GM12873 (cell line): ENCODE data around the gene IGF2R.

Experiments
- TF ChIP-seq, protein P1 (sequence below): IDR thresholded peaks from 2 replicates; pipeline ENCODE4 v1.5.1; 2012; ENCODE audit warnings: low read depth, mild to moderate bottlenecking, moderate library complexity, low read length, control low read depth; ENCODE audit not compliant: insufficient read depth; ENCODE audit errors: missing control alignments

IGF2R gene

DNA sequence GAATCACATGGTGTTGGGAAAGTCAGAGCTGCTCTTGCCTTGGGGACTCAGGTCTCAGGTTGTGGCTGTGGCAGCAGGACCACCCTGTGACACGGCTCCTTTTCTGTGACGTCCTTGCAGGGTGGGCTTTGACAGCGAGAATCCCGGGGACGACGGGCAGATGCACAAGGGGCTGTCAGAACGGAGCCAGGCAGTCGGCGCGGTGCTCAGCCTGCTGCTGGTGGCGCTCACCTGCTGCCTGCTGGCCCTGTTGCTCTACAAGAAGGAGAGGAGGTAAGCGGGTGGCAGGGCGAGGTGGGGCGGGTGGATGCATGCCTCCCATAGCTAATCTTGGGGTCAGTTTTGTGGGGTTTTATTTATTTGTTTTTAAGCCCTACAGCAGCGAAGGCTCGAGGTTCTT lies 133.5 kb downstream of the IGF2R start:
- TF ChIP-seq, protein P1, sequence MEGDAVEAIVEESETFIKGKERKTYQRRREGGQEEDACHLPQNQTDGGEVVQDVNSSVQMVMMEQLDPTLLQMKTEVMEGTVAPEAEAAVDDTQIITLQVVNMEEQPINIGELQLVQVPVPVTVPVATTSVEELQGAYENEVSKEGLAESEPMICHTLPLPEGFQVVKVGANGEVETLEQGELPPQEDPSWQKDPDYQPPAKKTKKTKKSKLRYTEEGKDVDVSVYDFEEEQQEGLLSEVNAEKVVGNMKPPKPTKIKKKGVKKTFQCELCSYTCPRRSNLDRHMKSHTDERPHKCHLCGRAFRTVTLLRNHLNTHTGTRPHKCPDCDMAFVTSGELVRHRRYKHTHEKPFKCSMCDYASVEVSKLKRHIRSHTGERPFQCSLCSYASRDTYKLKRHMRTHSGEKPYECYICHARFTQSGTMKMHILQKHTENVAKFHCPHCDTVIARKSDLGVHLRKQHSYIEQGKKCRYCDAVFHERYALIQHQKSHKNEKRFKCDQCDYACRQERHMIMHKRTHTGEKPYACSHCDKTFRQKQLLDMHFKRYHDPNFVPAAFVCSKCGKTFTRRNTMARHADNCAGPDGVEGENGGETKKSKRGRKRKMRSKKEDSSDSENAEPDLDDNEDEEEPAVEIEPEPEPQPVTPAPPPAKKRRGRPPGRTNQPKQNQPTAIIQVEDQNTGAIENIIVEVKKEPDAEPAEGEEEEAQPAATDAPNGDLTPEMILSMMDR, result no peak

DNA sequence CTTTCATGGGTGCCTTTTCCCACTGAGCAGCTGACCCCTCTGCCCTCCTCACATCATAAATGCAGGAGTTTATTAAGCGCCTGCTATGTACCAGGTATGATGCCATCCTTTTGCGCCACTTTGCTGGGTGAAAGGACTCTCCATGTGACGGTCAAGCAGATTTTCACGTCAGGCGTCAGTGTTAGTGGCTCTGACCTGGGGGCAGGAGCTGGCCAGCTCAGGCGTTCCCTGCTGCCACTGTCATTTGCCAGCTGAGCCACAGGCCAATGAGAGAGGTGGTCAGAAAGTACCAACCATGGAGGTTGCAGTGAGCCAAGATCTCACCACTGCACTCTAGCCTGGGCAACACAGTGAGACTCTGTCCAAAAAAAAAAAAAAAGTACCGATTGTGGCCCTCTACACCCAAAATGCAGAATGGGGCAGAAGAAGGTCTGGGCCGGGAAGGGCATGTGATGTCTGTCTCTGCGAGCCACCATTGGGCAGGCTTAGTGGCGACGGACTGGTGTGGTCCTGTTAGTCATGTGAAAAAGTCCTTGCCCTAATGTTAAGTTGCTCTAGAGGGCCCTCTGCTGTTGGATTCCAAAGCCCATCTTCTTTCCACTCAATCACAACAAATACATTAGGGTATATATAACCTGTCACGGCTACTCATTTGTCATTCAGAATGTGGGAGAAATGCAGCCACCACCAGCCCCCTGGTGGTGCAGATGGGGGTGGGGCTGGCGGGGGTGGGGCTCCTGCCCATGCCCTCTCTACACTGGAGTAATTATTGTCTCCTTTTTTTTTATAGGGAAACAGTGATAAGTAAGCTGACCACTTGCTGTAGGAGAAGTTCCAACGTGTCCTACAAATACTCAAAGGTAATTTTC lies 134.3 kb downstream of the IGF2R start:
- TF ChIP-seq, protein P1, result peak; percentile 58

DNA sequence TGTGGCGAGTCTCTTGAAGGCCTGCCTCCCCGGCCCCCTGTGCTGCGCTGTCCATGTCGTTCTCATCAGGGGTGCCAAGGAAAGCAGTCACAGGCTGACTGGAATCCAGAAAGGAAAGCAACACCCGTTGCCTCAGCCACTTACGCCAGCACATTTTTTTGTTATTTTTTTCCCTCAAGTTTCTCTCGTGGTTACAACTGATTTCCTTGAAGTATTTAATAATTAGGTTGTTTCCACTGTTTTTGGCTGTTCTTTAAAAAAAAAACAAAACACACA lies 134.9 kb downstream of the IGF2R start:
- TF ChIP-seq, protein P1, result no peak

- TF ChIP-seq, protein P1, result no peak
Measured at GRCh38 chr6:160104821-160105517, 136.1 kb downstream of the IGF2R start.

DNA sequence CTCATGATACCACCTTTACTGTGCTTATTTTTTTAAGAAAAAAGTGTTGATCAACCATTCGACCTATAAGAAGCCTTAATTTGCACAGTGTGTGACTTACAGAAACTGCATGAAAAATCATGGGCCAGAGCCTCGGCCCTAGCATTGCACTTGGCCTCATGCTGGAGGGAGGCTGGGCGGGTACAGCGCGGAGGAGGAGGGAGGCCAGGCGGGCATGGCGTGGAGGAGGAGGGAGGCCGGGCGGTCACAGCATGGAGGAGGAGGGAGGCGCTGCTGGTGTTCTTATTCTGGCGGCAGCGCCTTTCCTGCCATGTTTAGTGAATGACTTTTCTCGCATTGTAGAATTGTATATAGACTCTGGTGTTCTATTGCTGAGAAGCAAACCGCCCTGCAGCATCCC lies 137.1 kb downstream of the IGF2R start:
- TF ChIP-seq, protein P1, result no peak

DNA sequence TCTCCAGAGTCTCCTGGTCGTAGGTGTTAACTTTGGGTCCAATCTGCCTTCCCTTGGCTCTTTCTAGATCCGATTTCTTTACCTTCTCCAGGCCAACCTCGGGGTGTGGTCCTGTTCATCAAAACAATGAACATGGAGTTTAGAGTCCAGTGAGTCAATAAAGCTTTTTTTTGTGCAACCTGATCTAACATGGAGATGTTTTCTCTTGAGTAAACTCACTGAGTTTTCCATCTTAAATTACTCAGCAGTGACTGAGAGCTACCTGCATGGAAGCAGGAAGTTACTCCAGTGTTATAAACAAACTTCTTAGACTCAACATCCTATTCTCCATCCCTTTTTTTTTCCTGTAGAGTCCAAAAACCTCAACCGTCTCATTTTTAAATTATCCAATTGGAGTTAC lies 137.8 kb downstream of the IGF2R start:
- TF ChIP-seq, protein P1, result no peak

GRCh38 chr6:160108077-160108476 lies 139.2 kb downstream of the IGF2R start:
- TF ChIP-seq, protein P1, result no peak
